H1 (cell line): ENCODE results near the gene ADAM12. TPM values are rescaled to one million over a fixed set of nuclear protein-coding genes. Genes with fewer than 3 reads are reported as not detected.

Experiments used
- CTCF ChIA-PET: fragments of 300-600 bp; sonication (Branson Sonifier 250); formaldehyde crosslinking; loops from one replicate; lab custom pipeline; 2021; ENCODE audit not compliant: partially characterized antibody; lab: Charles Lee
- POLR2A ChIA-PET: fragments of 300-600 bp; sonication (Branson Sonifier 250); formaldehyde crosslinking; loops from one replicate; lab custom pipeline; 2021; ENCODE audit warnings: inconsistent platforms; ENCODE audit not compliant: partially characterized antibody; lab: Charles Lee
- DNase-seq, 2 experiments: peaks; one replicate each; pipeline versions ENCODE4 v3.0.0 to v3.0.0-alpha.2; 2010 to 2022; ENCODE audit warnings: low spot score in 2 of 2, low read depth in 1 of 2, mixed read lengths in 1 of 2
- FAIRE-seq: peaks from 2 replicates; lab custom pipeline; 2011; peaks lifted over from hg19 to GRCh38; lab: Jason Lieb, UNC
- H2AFZ ChIP-seq: 2 replicates; pipeline ENCODE4 v1.8.1; 2012; ENCODE audit warnings: low read length, inconsistent platforms
- H2AK5ac ChIP-seq: 2 replicates; pipeline ENCODE4 v1.6.1; 2013; ENCODE audit warnings: low read depth, low read length
- H2BK120ac ChIP-seq: replicated peaks from 2 replicates; pipeline ENCODE3; 2013; ENCODE audit warnings: low read depth, low read length, inconsistent platforms
- H2BK12ac ChIP-seq: 2 replicates; pipeline ENCODE4 v1.6.1; 2013; ENCODE audit warnings: low read depth, low read length
- H2BK15ac ChIP-seq: 2 replicates; pipeline ENCODE4 v1.6.1; 2013; ENCODE audit warnings: low read length
- H2BK20ac ChIP-seq: 2 replicates; pipeline ENCODE4 v1.6.1; 2013; ENCODE audit warnings: low read length
- H2BK5ac ChIP-seq: 2 replicates; pipeline ENCODE4 v1.6.1; 2013; ENCODE audit warnings: low read depth, low read length
- H3K14ac ChIP-seq: 2 replicates; pipeline ENCODE4 v1.6.1; 2013; ENCODE audit warnings: inconsistent platforms; ENCODE audit not compliant: insufficient read length
- H3K18ac ChIP-seq: 2 replicates; pipeline ENCODE4 v1.6.1; 2013; ENCODE audit warnings: low read length; ENCODE audit errors: extremely low read depth
- H3K23ac ChIP-seq: 2 replicates; pipeline ENCODE4 v1.6.1; 2013; ENCODE audit warnings: inconsistent platforms; ENCODE audit not compliant: insufficient read length
- H3K23me2 ChIP-seq: 2 replicates; pipeline ENCODE4 v1.6.1; 2013; ENCODE audit warnings: low read depth, low read length
- H3K27ac ChIP-seq: 2 replicates; pipeline ENCODE4 v1.6.1; 2011; ENCODE audit warnings: low read depth, low read length, inconsistent platforms
- H3K27me3 ChIP-seq, 4 experiments: replicated peaks in 1 of 4; 1 replicate in 1 of 4; 2 replicates in 3 of 4; pipeline versions ENCODE4 v1.6.1 to v1.8.1; 2011 to 2013; ENCODE audit warnings: low read length in 3 of 4, mild to moderate bottlenecking in 3 of 4, inconsistent platforms in 2 of 4, mixed read lengths in 2 of 4, moderate library complexity in 1 of 4; ENCODE audit not compliant: control insufficient read depth in 3 of 4, insufficient read depth in 3 of 4; ENCODE audit errors: extremely low read depth in 1 of 4
- H3K36me3 ChIP-seq, 4 experiments: 2 replicates each; pipeline versions ENCODE4 v1.6.1 to v1.8.1; 2011 to 2013; ENCODE audit warnings: mild to moderate bottlenecking in 4 of 4, low read length in 3 of 4, moderate library complexity in 2 of 4, control low read depth in 1 of 4, inconsistent platforms in 1 of 4; ENCODE audit not compliant: insufficient read depth in 4 of 4, control insufficient read depth in 2 of 4
- H3K4ac ChIP-seq: replicated peaks from 2 replicates; pipeline ENCODE3; 2013; ENCODE audit warnings: low read length, low read depth, mixed read lengths, inconsistent platforms; ENCODE audit not compliant: insufficient read length
- H3K4me1 ChIP-seq, 4 experiments: replicated peaks in 1 of 4; 1 replicate in 1 of 4; 2 replicates in 3 of 4; pipeline versions ENCODE4 v1.6.1 to v1.8.1; 2011 to 2013; ENCODE audit warnings: low read length in 3 of 4, inconsistent platforms in 2 of 4, mixed read lengths in 1 of 4; ENCODE audit not compliant: insufficient read depth in 4 of 4, control insufficient read depth in 3 of 4
- H3K4me2 ChIP-seq, 2 experiments: 2 replicates each; pipeline versions ENCODE4 v1.6.1 to v1.8.1; 2011 to 2013; ENCODE audit warnings: low read depth in 2 of 2, low read length in 2 of 2, control low read depth in 1 of 2, inconsistent platforms in 1 of 2, mild to moderate bottlenecking in 1 of 2; ENCODE audit not compliant: insufficient read depth in 1 of 2
- H3K4me3 ChIP-seq, 4 experiments: fragments of 200-600, 300-600 bp in 1 of 4; sonication (generic), shearing (Covaris generic), sonication (Bioruptor Twin) in 1 of 4; 2 replicates each; pipeline versions ENCODE4 v1.5.1 to v1.8.1; 2011 to 2016; ENCODE audit warnings: low read length in 4 of 4, low read depth in 3 of 4, control low read depth in 2 of 4, inconsistent platforms in 2 of 4, mild to moderate bottlenecking in 2 of 4, mixed read lengths in 1 of 4, moderate library complexity in 1 of 4; ENCODE audit not compliant: insufficient read depth in 2 of 4; ENCODE audit errors: extremely low read depth in 1 of 4
- H3K56ac ChIP-seq: replicated peaks from 2 replicates; pipeline ENCODE3; 2013; ENCODE audit warnings: low read depth, mild to moderate bottlenecking, mixed read lengths, low read length, inconsistent platforms; ENCODE audit not compliant: insufficient read length
- H3K79me1 ChIP-seq: 2 replicates; pipeline ENCODE4 v1.6.1; 2013; ENCODE audit warnings: low read depth, low read length, control low read depth
- H3K79me2 ChIP-seq, 2 experiments: 2 replicates each; pipeline versions ENCODE4 v1.6.1 to v1.8.1; 2012 to 2013; ENCODE audit warnings: low read length in 2 of 2, mild to moderate bottlenecking in 2 of 2, inconsistent platforms in 1 of 2; ENCODE audit not compliant: insufficient read depth in 2 of 2, control insufficient read depth in 1 of 2
- H3K9ac ChIP-seq, 4 experiments: replicated peaks in 1 of 4; 1 replicate in 1 of 4; 2 replicates in 3 of 4; pipeline versions ENCODE4 v1.6.1 to v1.8.1; 2011 to 2013; ENCODE audit warnings: low read depth in 3 of 4, low read length in 3 of 4, control low read depth in 2 of 4, mild to moderate bottlenecking in 2 of 4, moderate library complexity in 2 of 4, inconsistent platforms in 1 of 4; ENCODE audit errors: extremely low read depth in 1 of 4
- H3K9me3 ChIP-seq, 2 experiments: 2 replicates each; pipeline versions ENCODE4 v1.6.1 to v1.8.1; 2012 to 2013; ENCODE audit warnings: mild to moderate bottlenecking in 2 of 2, moderate library complexity in 2 of 2, control low read depth in 1 of 2, inconsistent platforms in 1 of 2, low read depth in 1 of 2, low read length in 1 of 2, mixed read lengths in 1 of 2; ENCODE audit not compliant: insufficient read depth in 2 of 2
- H4K20me1 ChIP-seq, 2 experiments: replicated peaks in 1 of 2; 2 replicates each; pipeline versions ENCODE3 to v1.8.1; 2011 to 2013; ENCODE audit warnings: inconsistent platforms in 2 of 2, low read length in 2 of 2, mild to moderate bottlenecking in 1 of 2; ENCODE audit not compliant: insufficient read depth in 2 of 2, control insufficient read depth in 1 of 2
- H4K5ac ChIP-seq: 2 replicates; pipeline ENCODE4 v1.6.1; 2013; ENCODE audit warnings: low read length, low read depth, mixed read lengths, inconsistent platforms; ENCODE audit not compliant: insufficient read length
- H4K8ac ChIP-seq: 2 replicates; pipeline ENCODE4 v1.8.0; 2013; ENCODE audit warnings: mild to moderate bottlenecking, moderate library complexity, low read length, inconsistent platforms; ENCODE audit not compliant: insufficient read depth; ENCODE audit errors: extremely low read depth
- H4K91ac ChIP-seq: replicated peaks from 2 replicates; pipeline ENCODE3; 2013; ENCODE audit warnings: low read length, mixed read lengths, inconsistent platforms; ENCODE audit not compliant: insufficient read length
- CHD2 ChIP-seq: IDR thresholded peaks from 2 replicates; pipeline ENCODE4 v1.6.1; 2012; ENCODE audit warnings: low read length, improper control_type of control experiment
- CREB1 ChIP-seq: IDR thresholded peaks from 2 replicates; pipeline ENCODE4 v1.6.1; 2012; ENCODE audit warnings: inconsistent platforms
- EZH2 ChIP-seq: fragments of 200-600 bp; sonication (generic); IDR thresholded peaks from 2 replicates; pipeline ENCODE4 v1.7.1; 2012; ENCODE audit warnings: low read depth, mild to moderate bottlenecking, moderate library complexity, low read length, inconsistent platforms; ENCODE audit not compliant: severe bottlenecking
- GTF2F1 ChIP-seq: IDR thresholded peaks from 2 replicates; pipeline ENCODE4 v1.6.1; 2012; ENCODE audit warnings: low read depth, low read length, improper control_type of control experiment, borderline replicate concordance
- HDAC2 ChIP-seq, 2 experiments: fragments of 300-600 bp in 1 of 2; sonication (generic) in 1 of 2; IDR thresholded peaks; 2 replicates each; pipeline ENCODE4 v1.6.1; 2011 to 2012; ENCODE audit warnings: low read depth in 2 of 2, low read length in 2 of 2, mild to moderate bottlenecking in 2 of 2, moderate library complexity in 2 of 2, borderline replicate concordance in 1 of 2, inconsistent platforms in 1 of 2
- JUND ChIP-seq: IDR thresholded peaks from 2 replicates; pipeline ENCODE4 v1.6.1; 2011; ENCODE audit warnings: mild to moderate bottlenecking, improper control_type of control experiment, low read length
- MAFK ChIP-seq: IDR thresholded peaks from 2 replicates; pipeline ENCODE4 v1.6.1; 2012; ENCODE audit warnings: low read depth, mild to moderate bottlenecking, improper control_type of control experiment, low read length
- RAD21 ChIP-seq, 2 experiments: IDR thresholded peaks in 1 of 2; conservative IDR thresholded peaks in 1 of 2; 2 replicates each; pipeline ENCODE4 v1.6.1; 2011; ENCODE audit warnings: low read depth in 2 of 2, low read length in 2 of 2, improper control_type of control experiment in 1 of 2, inconsistent platforms in 1 of 2, mild to moderate bottlenecking in 1 of 2, moderate library complexity in 1 of 2
- RBBP5 ChIP-seq: IDR thresholded peaks from 2 replicates; pipeline ENCODE4 v1.7.1; 2012; ENCODE audit warnings: low read depth, mild to moderate bottlenecking, inconsistent platforms, low read length, moderate library complexity, borderline replicate concordance
- RFX5 ChIP-seq: IDR thresholded peaks from 2 replicates; pipeline ENCODE4 v1.6.1; 2011; ENCODE audit warnings: low read depth, low read length, improper control_type of control experiment, borderline replicate concordance
- SAP30 ChIP-seq: fragments of 300-600 bp; sonication (generic); IDR thresholded peaks from 2 replicates; pipeline ENCODE4 v1.7.1; 2012; ENCODE audit warnings: low read length, moderate library complexity, mild to moderate bottlenecking, inconsistent platforms; ENCODE audit not compliant: insufficient read depth, insufficient replicate concordance
- SIRT6 ChIP-seq: IDR thresholded peaks from one replicate; pipeline ENCODE4 v1.7.1; 2012; ENCODE audit warnings: low read length, inconsistent platforms
- SIX5 ChIP-seq: IDR thresholded peaks from 2 replicates; pipeline ENCODE4 v1.6.1; 2011; ENCODE audit warnings: mild to moderate bottlenecking, low read depth, low read length
- TAF7 ChIP-seq: optimal IDR thresholded peaks from 2 replicates; pipeline ENCODE3; 2011; ENCODE audit warnings: low read depth, mild to moderate bottlenecking, inconsistent platforms, low read length, moderate library complexity, borderline replicate concordance
- TCF12 ChIP-seq: IDR thresholded peaks from 2 replicates; pipeline ENCODE4 v1.6.1; 2011; ENCODE audit warnings: low read depth, mild to moderate bottlenecking, low read length
- WGBS, 2 experiments: shearing (Covaris generic) in 1 of 2; methylation state at CpG; one replicate each; pipeline versions ENCODE4 v1.1.6 to v1.1.7; 2013 to 2015; ENCODE audit warnings: low lambda C conversion rate in 2 of 2, mixed read lengths in 2 of 2, inconsistent platforms in 1 of 2, low coverage in 1 of 2, missing lambda C conversion rate in 1 of 2; ENCODE audit not compliant: insufficient replicate concordance in 2 of 2, insufficient coverage in 1 of 2, insufficient read length in 1 of 2; ENCODE audit errors: extremely low coverage in 1 of 2, missing lambda C conversion rate in 1 of 2; 5-methylcytosine and 5-hydroxymethylcytosine counted together
- polyA plus RNA-seq, 7 experiments: library from polyadenylated mRNA; depleted of rRNA in 3 of 7; stranded (reverse) in 5 of 7; unstranded in 2 of 7; fragments of >200 nt in 5 of 7; fragments of 200-250 nt in 2 of 7; gene quantifications; 1 replicate in 5 of 7; 2 replicates in 1 of 7; 4 replicates in 1 of 7; pipeline versions ENCODE4 v1.2.1 to v1.2.3, GENCODE V29; 2011 to 2013; ENCODE audit warnings: missing spikeins in 2 of 7, mixed read lengths in 2 of 7
- total RNA-seq: library from RNA; stranded (reverse); fragmentation: NEBNext Ultra II Directional; extraction: Animal tissue kit (Norgen Biotek cat#: 25700); gene quantifications from 2 replicates; pipeline ENCODE4 v1.2.1, GENCODE V29; 2021

The ADAM12 gene
- total and polyA plus RNA-seq, 2 of the 8 experiments (the other 6 are each of a cell fraction or from before 2014, with no cell fraction given) = 0.07 to 0.17 TPM

GRCh38 chr10:126186766-126187165 is 201.5 kb downstream of the ADAM12 start:
- H3K79me1 ChIP-seq = no peaks in the 10 kb centered on the region
- no peak overlapping the region for H4K5ac ChIP-seq
- H3K4me1 ChIP-seq = no peaks in the 10 kb centered on the region
- ChIA-PET POLR2A (no interaction called here), CTCF (interaction anchor here (0.9 kb wide), 1 partner anchor 66 kb away, joined by 3 read pairs; no protein-coding TSS in a partner anchor)
- no peaks in the 10 kb centered on the region for H3K36me3 ChIP-seq
- DNase-seq = no peak
- H3K79me2 ChIP-seq = no peaks in the 10 kb centered on the region
- H4K91ac ChIP-seq = no peak overlapping the region
- H3K4ac ChIP-seq = no peak overlapping the region
- H3K18ac ChIP-seq = no peak overlapping the region
- H3K4me2 ChIP-seq = no peak overlapping the region
- no peak overlapping the region for H2BK12ac ChIP-seq
- H3K23ac ChIP-seq = no peak overlapping the region
- no peak overlapping the region for H3K9ac ChIP-seq
- H3K14ac ChIP-seq = no peak overlapping the region
- no peak overlapping the region for H2BK120ac ChIP-seq
- H2AK5ac ChIP-seq = no peak overlapping the region
- no peak overlapping the region for H3K27ac ChIP-seq
- no peak overlapping the region for H2AFZ ChIP-seq
- no peaks in the 10 kb centered on the region; the same call in 1 of the 2 replicates for H3K23me2 ChIP-seq
- WGBS, 2 experiments = 88% methylated on average over 5 of the region's 5 CpGs; no CpG with 5 or more reads in 1 of the 2 experiments
- H4K8ac ChIP-seq = no peak overlapping the region
- FAIRE-seq = no peak
- H3K56ac ChIP-seq = no peak overlapping the region
- H2BK20ac ChIP-seq = no peak overlapping the region
- no peak overlapping the region for H2BK15ac ChIP-seq
- H3K9me3 ChIP-seq = no peaks in the 10 kb centered on the region
- no peak overlapping the region for H2BK5ac ChIP-seq
- H3K4me3 ChIP-seq = no peak overlapping the region
- no peaks in the 10 kb centered on the region for H4K20me1 ChIP-seq
- H3K27me3 ChIP-seq = no peaks in the 10 kb centered on the region
- no peak for TF ChIP-seq RAD21 (IDR thresholded peaks at IDR 0.05 in 1 of 2, conservative IDR thresholded peaks at IDR 0.05 in 1 of 2; ENCODE audit: low read depth in 2 of 2, low read length in 2 of 2)
- TF ChIP-seq TCF12 = no peak
- TF ChIP-seq CREB1 = no peak
- no peak for TF ChIP-seq CHD2
- TF ChIP-seq SIX5 = no peak
- TF ChIP-seq MAFK = no peak
- TF ChIP-seq RBBP5 = no peak
- no peak for TF ChIP-seq EZH2
- no peak for TF ChIP-seq SAP30
- no peak for TF ChIP-seq GTF2F1
- no peak for TF ChIP-seq HDAC2 (IDR thresholded peaks at IDR 0.05; ENCODE audit: borderline replicate concordance in 1 of 2, low read depth in 2 of 2, low read length in 2 of 2)
- no peak for TF ChIP-seq JUND
- TF ChIP-seq TAF7 = no peak
- TF ChIP-seq RFX5 = no peak
- no peak for TF ChIP-seq SIRT6
